CD14-positive monocyte (primary cell): ENCODE data around the gene CASP4. TPM values are rescaled to one million over a fixed set of nuclear protein-coding genes. Genes with fewer than 3 reads are reported as not detected.

Experiments
- DNase-seq, 3 donors: peaks; one replicate each; pipeline ENCODE4 v3.0.0-alpha.2; 2011 to 2022
- H2AFZ ChIP-seq: 2 replicates; pipeline ENCODE4 v1.6.0; 2012; ENCODE audit warnings: mild to moderate bottlenecking, low read depth, low read length, inconsistent platforms; ENCODE audit not compliant: insufficient read depth, poor library complexity, severe bottlenecking
- H3K27ac ChIP-seq, 2 donors: 1 replicate in 1 of 2; 2 replicates in 1 of 2; pipeline ENCODE4 v1.5.1; 2012 to 2013; ENCODE audit warnings: low read length in 2 of 2, control low read depth in 1 of 2, inconsistent platforms in 1 of 2, low read depth in 1 of 2, mild to moderate bottlenecking in 1 of 2
- H3K27me3 ChIP-seq, 2 donors: one replicate each; pipeline versions ENCODE4 v1.6.0 to v1.6.1; 2011 to 2013; ENCODE audit warnings: low read length in 2 of 2; ENCODE audit not compliant: control insufficient read depth in 2 of 2, insufficient read depth in 2 of 2
- H3K36me3 ChIP-seq, 2 donors: replicated peaks in 1 of 2; 1 replicate in 1 of 2; 2 replicates in 1 of 2; pipeline versions ENCODE4 v1.5.1 to v1.6.1; 2012 to 2013; ENCODE audit warnings: low read length in 2 of 2, control low read depth in 1 of 2, inconsistent platforms in 1 of 2, mild to moderate bottlenecking in 1 of 2; ENCODE audit not compliant: insufficient read depth in 2 of 2, control insufficient read depth in 1 of 2
- H3K4me1 ChIP-seq, 2 donors: 1 replicate in 1 of 2; 2 replicates in 1 of 2; pipeline versions ENCODE4 v1.5.1 to v1.6.1; 2012 to 2013; ENCODE audit warnings: low read length in 2 of 2, control low read depth in 1 of 2, inconsistent platforms in 1 of 2, mild to moderate bottlenecking in 1 of 2, moderate library complexity in 1 of 2; ENCODE audit not compliant: insufficient read depth in 2 of 2, control insufficient read depth in 1 of 2
- H3K4me2 ChIP-seq: replicated peaks from 2 replicates; pipeline ENCODE3; 2012; ENCODE audit warnings: low read length, moderate library complexity, mild to moderate bottlenecking; ENCODE audit not compliant: poor library complexity, severe bottlenecking; ENCODE audit errors: extremely low read depth
- H3K4me3 ChIP-seq, 3 experiments: fragments of 200-600 bp in 1 of 3; sonication (generic) in 1 of 3; replicated peaks in 1 of 3; 1 replicate in 2 of 3; 2 replicates in 1 of 3; pipeline ENCODE4 v1.5.1; 2011 to 2013; ENCODE audit warnings: low read length in 3 of 3, mild to moderate bottlenecking in 3 of 3, control low read depth in 2 of 3, low read depth in 2 of 3, inconsistent platforms in 1 of 3, moderate library complexity in 1 of 3
- H3K79me2 ChIP-seq: 2 replicates; pipeline ENCODE4 v1.6.0; 2012; ENCODE audit warnings: mild to moderate bottlenecking, control low read depth, inconsistent platforms, low read length, moderate library complexity; ENCODE audit not compliant: insufficient read depth
- H3K9ac ChIP-seq: 2 replicates; pipeline ENCODE4 v1.6.0; 2017; ENCODE audit warnings: low read length, mild to moderate bottlenecking; ENCODE audit not compliant: insufficient read depth, poor library complexity, severe bottlenecking
- H3K9me3 ChIP-seq, 2 donors: replicated peaks in 1 of 2; 1 replicate in 1 of 2; 2 replicates in 1 of 2; pipeline versions ENCODE4 v1.5.1 to v1.6.1; 2012 to 2013; ENCODE audit warnings: low read length in 2 of 2, control low read depth in 1 of 2; ENCODE audit not compliant: control insufficient read depth in 1 of 2, insufficient read depth in 1 of 2
- H4K20me1 ChIP-seq: 2 replicates; pipeline ENCODE4 v1.6.0; 2012; ENCODE audit warnings: mild to moderate bottlenecking, low read length, control low read depth, moderate library complexity; ENCODE audit not compliant: insufficient read depth
- H3K27ac Mint-ChIP-seq, 7 donors: one replicate each; pipeline ENCODE4 v1.8.0; 2020; ENCODE audit warnings: mild to moderate bottlenecking in 7 of 7, mixed read lengths in 7 of 7, moderate library complexity in 6 of 7, inconsistent platforms in 2 of 7
- H3K27me3 Mint-ChIP-seq, 3 donors: one replicate each; pipeline ENCODE4 v1.8.0; 2021 to 2022; ENCODE audit warnings: low read depth in 3 of 3, mild to moderate bottlenecking in 3 of 3, mixed read lengths in 3 of 3, moderate library complexity in 3 of 3, inconsistent platforms in 1 of 3
- H3K36me3 Mint-ChIP-seq, 2 donors: one replicate each; pipeline ENCODE4 v1.8.0; 2020; ENCODE audit warnings: mixed read lengths in 2 of 2, inconsistent platforms in 1 of 2, mild to moderate bottlenecking in 1 of 2
- H3K4me1 Mint-ChIP-seq: one replicate; pipeline ENCODE4 v1.8.0; 2020; ENCODE audit warnings: mild to moderate bottlenecking, mixed read lengths
- H3K4me3 Mint-ChIP-seq, 2 donors: one replicate each; pipeline ENCODE4 v1.8.0; 2020; ENCODE audit warnings: mild to moderate bottlenecking in 2 of 2, mixed read lengths in 2 of 2, moderate library complexity in 1 of 2
- H3K9me3 Mint-ChIP-seq, 7 donors: one replicate each; pipeline ENCODE4 v1.8.0; 2020 to 2022; ENCODE audit warnings: mixed read lengths in 7 of 7, mild to moderate bottlenecking in 6 of 7, moderate library complexity in 6 of 7, inconsistent platforms in 2 of 7
- WGBS: methylation state at CpG from one replicate; pipeline ENCODE4 v1.1.5; 2013; ENCODE audit warnings: missing lambda C conversion rate; ENCODE audit not compliant: insufficient coverage; 5-methylcytosine and 5-hydroxymethylcytosine counted together
- intact Hi-C, 2 donors: fragments of 100-400 bp; cut with micrococcal nuclease; formaldehyde crosslinking; loops; one replicate each; pipeline versions ENCODE4 v1.15.0 to v1.15.1; 2023
- polyA plus RNA-seq, 3 donors: library from polyadenylated mRNA; depleted of rRNA in 1 of 3; unstranded in 2 of 3; stranded (reverse) in 1 of 3; fragments of 300-500 nt in 2 of 3; fragments of >200 nt in 1 of 3; fragmentation: Illumina TruSeq in 2 of 3; gene quantifications; 1 replicate in 2 of 3; 2 replicates in 1 of 3; pipeline ENCODE4 v1.2.3, GENCODE V29; 2012 to 2021
- TF ChIP-seq, protein P1 (sequence below): fragments of 200-600 bp; IDR thresholded peaks from one replicate; pipeline ENCODE4 v1.8.0; 2022; ENCODE audit warnings: antibody characterized with exemption, mild to moderate bottlenecking

CASP4 gene
- polyA plus RNA-seq, 3 donors = 148 to 213 (median 163) TPM

DNA sequence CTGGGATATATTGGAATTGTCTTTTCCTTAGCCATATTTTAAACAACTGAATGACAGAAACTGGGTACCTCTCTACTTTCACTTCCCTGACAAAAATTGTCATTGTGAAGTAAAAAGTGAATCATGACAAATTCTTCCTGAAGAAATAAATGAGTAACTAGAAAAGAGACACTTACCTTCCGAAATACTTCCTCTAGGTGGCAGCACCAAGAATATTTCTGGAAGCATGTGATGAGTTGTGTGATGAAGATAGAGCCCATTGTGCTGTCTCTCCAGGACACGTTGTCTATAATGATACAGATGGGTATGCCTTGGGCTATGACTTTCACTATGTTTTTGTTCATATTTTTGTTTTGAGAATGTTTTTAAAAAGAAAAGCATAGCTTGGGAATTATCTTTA, 21.5 kb downstream of the CASP4 start:
- Histone ChIP-seq H3K9ac (no peak overlapping the region), H3K9me3 (no peaks in the 10 kb centered on the region), H3K4me1 (peaks cover 6 to 7% of the 10 kb centered on the region in 2 donors), H4K20me1 (peaks cover 5% of the 10 kb centered on the region), H2AFZ (no peak overlapping the region), H3K79me2 (no peaks in the 10 kb centered on the region), H3K27ac (no peak overlapping the region), H3K4me2 (no peak overlapping the region), H3K27me3 (no peaks in the 10 kb centered on the region), H3K36me3 (peaks cover 82 to 100% of the 10 kb centered on the region in 2 donors), H3K4me3 (no peak overlapping the region)
- peaks cover 92 to 95% of the 10 kb centered on the region in 2 donors for H3K36me3 Mint-ChIP-seq
- H3K27me3 Mint-ChIP-seq = no peaks in the 10 kb centered on the region
- peaks cover 12% of the 10 kb centered on the region for H3K4me1 Mint-ChIP-seq
- intact Hi-C loops = no loop called here
- TF ChIP-seq, protein P1, sequence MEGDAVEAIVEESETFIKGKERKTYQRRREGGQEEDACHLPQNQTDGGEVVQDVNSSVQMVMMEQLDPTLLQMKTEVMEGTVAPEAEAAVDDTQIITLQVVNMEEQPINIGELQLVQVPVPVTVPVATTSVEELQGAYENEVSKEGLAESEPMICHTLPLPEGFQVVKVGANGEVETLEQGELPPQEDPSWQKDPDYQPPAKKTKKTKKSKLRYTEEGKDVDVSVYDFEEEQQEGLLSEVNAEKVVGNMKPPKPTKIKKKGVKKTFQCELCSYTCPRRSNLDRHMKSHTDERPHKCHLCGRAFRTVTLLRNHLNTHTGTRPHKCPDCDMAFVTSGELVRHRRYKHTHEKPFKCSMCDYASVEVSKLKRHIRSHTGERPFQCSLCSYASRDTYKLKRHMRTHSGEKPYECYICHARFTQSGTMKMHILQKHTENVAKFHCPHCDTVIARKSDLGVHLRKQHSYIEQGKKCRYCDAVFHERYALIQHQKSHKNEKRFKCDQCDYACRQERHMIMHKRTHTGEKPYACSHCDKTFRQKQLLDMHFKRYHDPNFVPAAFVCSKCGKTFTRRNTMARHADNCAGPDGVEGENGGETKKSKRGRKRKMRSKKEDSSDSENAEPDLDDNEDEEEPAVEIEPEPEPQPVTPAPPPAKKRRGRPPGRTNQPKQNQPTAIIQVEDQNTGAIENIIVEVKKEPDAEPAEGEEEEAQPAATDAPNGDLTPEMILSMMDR = peak; percentile 78
- peak; percentile 55 to 79 (median 70) for DNase-seq
- no peak overlapping the region for H3K4me3 Mint-ChIP-seq
- peaks cover 0 to 2% (median 0%) of the 10 kb centered on the region in 7 donors for H3K9me3 Mint-ChIP-seq
- peak overlapping the region in 2 of 7 donors; percentile 63 to 72 for H3K27ac Mint-ChIP-seq
- no CpG with 5 or more reads among the region's 2 CpGs for WGBS

DNA sequence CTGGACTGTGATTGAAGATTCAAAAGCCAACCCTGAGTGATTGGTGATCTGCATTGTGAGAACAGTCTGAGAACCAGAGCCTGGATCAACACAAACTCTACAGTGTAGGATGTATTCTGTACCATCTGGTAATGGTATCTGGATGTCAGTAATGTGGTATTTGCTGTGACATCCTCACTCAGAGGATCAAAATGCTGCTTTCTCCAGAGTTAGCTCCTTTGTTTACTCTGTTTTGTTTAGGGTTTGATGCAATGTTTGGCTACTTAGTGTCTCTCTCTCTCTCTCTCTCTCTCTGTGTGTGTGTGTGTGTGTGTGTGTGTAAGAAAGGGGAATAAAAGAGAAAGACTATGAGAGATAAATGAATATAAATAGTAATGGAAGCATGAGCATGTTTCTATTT, 24.3 kb downstream of the CASP4 start:
- Histone ChIP-seq H3K27me3 (no peaks in the 10 kb centered on the region), H3K27ac (no peak overlapping the region), H3K9ac (no peak overlapping the region), H3K4me2 (no peak overlapping the region), H3K4me1 (peaks cover 6 to 7% of the 10 kb centered on the region in 2 donors), H3K9me3 (no peaks in the 10 kb centered on the region), H2AFZ (no peak overlapping the region), H3K4me3 (no peak overlapping the region), H4K20me1 (no peaks in the 10 kb centered on the region), H3K36me3 (peaks cover 54 to 73% of the 10 kb centered on the region in 2 donors), H3K79me2 (no peaks in the 10 kb centered on the region)
- no peak overlapping the region for H3K4me3 Mint-ChIP-seq
- no peak for DNase-seq
- H3K4me1 Mint-ChIP-seq = peaks cover 12% of the 10 kb centered on the region
- peaks cover 66 to 67% of the 10 kb centered on the region in 2 donors for H3K36me3 Mint-ChIP-seq
- TF ChIP-seq, protein P1 = no peak
- intact Hi-C loops = no loop called here
- no peaks in the 10 kb centered on the region for H3K27me3 Mint-ChIP-seq
- H3K9me3 Mint-ChIP-seq = peaks cover 0 to 2% (median 0%) of the 10 kb centered on the region in 7 donors
- H3K27ac Mint-ChIP-seq = peak overlapping the region in 3 of 7 donors; percentile 46 to 64 (median 62)
